HTERT RPE-1 (cell line): Measurements from ENCODE around the gene CISH.

Experiments used
- in situ Hi-C: fragments of 300-500 bp; cut with MboI; formaldehyde crosslinking; loops from 4 replicates; pipeline ENCODE4 v1.14.3; 2020; ENCODE audit warnings: low sequenced_read_pairs

CISH gene

GRCh38 chr3:50615190-50615589 lies 3.6 kb upstream of the CISH start:
- in situ Hi-C loops, result no loop called here

GRCh38 chr3:50612970-50613846 lies 1.6 kb upstream of the CISH start:
- in situ Hi-C loops, result no loop called here

DNA sequence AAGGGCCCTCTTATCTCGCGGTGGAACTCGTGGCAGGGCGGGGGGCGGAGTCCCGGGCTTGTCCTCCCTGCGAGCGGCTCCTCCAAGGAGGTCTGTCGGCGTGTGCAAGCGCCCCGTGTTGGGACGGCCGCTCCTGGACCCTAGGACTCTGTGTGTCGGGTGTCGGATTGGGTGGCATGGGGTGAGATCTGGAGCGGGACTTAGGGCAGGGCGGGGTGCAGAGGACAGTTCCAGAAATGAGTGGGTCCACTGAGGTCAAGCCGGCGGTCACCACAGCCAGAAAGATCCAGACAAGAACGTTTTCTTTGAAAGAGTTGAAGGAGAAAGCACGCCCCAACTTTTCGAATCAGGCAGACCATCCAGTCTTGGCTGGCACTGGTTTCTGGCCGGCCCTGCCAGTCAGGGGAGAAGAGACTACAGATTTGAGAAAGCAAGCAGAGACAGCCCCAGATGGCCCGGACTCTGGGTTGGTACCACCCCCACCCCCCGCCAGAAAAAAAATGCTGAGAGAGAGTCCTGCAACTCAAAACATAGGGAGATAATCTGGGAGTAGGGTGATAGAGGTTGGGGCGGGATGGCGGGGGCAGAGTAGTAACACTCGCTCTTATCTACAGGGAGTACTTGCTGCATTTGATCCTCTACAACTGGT lies 784 bp upstream of the CISH start:
- in situ Hi-C loops, result no loop called here

GRCh38 chr3:50610992-50611463 lies 546 bp downstream of the CISH start:
- in situ Hi-C loops, result no loop called here

DNA sequence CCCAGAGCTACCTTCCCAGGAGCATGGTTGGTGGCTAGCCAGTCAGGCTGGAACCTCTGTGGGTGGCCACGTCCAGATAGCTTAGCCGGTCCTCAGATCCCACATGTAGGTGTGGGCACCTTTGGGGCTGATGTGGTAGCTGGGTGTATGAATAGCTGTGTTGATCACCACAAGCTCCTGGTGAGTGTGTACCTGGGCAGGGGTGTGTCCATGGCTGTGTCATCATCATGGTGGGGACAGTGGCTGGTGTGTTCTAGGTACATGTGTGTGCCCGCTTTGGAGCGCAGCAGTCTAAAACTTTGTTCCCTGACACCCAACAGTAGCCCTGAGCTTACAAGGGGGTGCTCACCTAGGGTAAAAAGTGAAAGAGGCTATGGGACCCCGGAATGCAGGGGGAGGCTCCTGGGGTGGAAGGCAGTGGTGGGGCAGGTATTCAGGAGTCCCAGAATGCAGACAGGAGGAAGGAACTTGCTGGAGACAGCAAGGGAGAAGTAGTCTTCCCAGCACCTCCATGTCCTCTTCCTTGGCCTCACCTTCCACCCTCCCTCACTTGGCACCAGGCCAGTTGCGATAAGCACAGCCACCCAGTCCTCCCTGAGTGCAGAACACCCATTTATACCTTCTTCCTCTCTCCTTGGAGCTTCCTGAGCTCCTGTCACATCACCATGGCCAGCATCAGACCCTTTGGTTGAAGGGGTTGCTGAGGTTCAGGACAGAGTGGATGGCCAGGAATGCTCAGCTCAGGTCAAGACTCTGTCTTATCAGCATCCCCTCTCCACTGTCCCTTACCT lies 1.2 kb downstream of the CISH start:
- in situ Hi-C loops, result no loop called here

DNA sequence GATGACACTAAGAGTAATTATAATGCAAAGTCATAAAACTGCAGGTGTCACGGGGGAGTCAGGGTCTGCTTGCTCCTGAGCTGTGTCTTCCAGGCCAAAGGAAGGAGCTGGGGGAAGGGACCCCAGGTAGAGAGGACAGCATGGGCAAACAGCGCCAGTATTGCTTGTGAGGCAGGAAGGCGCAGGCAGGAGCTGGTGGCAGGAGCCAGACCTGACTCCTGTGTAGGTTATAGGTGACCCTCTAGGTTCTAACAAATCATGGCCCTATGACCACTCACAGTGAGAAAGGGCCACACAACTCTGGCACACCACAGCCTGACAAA lies 1.9 kb downstream of the CISH start:
- in situ Hi-C loops, result no loop called here

DNA sequence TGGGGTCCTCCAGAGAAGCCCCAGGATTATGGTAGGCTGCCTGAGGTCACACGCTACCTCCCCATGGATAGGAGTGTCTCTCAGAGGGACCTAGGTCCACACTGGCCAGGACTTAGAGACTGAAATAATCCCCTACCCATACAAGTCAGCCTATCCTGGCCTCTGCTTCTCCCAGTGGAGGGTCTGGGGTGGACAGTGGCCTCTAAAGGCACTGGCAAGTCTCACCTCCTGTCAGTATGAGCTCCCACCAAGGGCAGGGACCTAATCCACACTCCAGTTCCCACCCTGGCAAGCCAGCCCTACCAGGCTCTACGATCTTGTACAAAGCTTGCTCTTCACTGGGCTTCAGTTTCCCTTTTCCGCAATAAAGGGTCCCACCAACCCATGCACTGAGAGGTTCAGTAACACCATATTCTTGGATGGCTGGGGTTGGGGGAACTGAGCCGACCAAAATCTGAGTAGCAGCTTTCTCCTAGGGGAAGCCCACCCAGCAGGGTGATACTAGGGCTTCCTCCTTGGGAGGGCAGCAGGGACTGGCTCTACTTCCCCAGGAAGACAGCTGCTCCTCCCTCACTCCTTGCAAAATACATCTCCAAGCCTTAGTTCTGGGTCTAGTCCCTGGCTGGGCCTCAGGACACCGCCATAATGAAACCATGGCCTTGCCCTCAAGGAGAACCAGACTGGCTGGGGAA lies 2.4 kb downstream of the CISH start:
- in situ Hi-C loops, result no loop called here

- in situ Hi-C loops, result no loop called here
Observed at GRCh38 chr3:50608278-50608677, 3.3 kb downstream of the CISH start.

GRCh38 chr3:50607271-50608091 lies 4.1 kb downstream of the CISH start:
- in situ Hi-C loops, result no loop called here

GRCh38 chr3:50606596-50606995 lies 5.0 kb downstream of the CISH start:
- in situ Hi-C loops, result no loop called here

DNA sequence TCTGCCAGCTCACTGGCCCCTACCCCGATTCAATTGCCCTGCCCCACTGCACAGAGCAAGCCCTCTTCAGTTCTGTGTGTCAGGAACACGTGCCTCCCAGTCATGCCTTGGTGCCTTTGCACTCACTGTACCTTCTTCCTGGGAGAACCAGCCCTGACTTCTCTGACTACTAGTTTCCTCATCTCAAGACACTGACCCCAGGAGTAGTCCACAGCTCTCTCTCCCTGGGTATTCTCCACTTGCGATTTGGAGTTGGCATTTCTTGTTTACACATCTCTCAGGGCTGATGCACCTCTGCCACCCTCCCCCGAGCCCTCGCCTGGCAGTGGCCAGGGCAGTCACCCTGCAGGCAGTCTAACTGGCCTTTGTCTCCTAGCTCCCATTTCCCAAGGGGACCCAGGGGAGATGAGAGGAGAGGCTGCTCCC lies 5.7 kb downstream of the CISH start:
- in situ Hi-C loops, result no loop called here

DNA sequence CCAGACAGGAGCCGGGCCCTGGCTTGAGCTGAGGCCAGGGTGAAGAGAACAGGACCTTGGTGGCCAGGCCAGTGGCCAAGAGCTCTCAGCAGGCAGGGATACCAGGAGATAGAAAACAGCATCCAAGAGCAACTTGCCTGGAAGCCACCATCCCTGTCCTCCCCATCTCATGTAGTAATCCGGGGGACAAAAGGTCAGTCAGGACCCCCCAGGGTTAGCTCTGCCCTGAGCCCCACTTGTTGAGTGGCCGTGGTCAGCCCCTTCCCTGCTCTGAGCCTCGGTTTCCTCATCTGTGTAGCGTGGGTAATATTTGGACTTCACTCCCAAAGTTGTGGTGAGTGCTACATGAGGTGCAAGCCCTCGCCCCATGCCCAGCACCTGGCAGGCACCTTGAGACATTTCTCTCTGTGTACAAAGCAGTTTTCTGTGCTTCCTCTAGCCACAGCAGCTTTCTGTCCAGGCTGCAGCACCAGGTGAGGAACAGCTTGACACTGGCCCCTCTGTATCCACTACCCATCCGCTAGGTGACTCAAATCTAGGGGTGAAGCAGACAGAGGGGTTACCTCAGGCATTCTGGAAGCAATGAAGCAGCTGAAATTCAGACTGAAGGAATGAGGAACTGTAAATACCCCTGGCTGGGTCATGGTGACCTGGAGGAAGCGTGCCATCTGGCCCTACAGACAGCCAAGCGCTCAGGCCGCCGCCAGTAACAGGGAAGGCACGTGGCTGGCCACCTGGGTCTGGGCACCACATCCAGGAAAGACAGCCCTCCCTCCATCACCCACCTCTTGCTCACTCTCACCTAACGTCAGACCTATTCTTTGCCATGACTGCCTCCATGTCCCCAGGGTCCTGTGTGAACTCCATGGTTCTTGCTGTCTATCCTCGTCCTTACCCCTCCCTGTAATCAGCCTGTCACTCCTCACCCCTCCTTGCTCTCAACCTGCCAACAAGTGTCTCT lies 6.7 kb downstream of the CISH start:
- in situ Hi-C loops, result no loop called here

DNA sequence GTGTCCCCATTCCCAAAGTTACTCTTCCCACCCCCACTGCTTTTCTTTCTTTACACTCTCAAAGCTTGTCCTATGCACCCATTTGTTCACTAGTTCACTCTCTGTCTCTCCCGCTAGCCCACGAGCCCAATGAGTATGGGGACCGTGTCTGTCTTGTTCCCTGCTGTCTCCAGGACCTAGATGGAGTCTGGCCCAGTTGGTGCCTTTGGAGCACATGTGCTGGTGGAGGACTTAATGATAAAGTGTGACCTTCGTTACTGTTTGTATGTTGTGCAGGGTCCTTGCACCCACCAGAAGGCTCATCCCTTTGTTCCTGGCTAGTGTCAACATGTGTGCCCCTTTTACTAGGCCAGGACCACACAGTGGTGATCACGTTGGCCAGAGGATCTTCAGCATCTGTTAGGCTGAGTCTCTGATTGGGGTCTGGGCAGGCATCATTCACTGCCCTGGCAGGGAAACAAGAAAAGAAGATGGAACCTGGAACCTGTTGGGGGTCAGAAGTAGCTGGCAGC lies 7.4 kb downstream of the CISH start:
- in situ Hi-C loops, result no loop called here

DNA sequence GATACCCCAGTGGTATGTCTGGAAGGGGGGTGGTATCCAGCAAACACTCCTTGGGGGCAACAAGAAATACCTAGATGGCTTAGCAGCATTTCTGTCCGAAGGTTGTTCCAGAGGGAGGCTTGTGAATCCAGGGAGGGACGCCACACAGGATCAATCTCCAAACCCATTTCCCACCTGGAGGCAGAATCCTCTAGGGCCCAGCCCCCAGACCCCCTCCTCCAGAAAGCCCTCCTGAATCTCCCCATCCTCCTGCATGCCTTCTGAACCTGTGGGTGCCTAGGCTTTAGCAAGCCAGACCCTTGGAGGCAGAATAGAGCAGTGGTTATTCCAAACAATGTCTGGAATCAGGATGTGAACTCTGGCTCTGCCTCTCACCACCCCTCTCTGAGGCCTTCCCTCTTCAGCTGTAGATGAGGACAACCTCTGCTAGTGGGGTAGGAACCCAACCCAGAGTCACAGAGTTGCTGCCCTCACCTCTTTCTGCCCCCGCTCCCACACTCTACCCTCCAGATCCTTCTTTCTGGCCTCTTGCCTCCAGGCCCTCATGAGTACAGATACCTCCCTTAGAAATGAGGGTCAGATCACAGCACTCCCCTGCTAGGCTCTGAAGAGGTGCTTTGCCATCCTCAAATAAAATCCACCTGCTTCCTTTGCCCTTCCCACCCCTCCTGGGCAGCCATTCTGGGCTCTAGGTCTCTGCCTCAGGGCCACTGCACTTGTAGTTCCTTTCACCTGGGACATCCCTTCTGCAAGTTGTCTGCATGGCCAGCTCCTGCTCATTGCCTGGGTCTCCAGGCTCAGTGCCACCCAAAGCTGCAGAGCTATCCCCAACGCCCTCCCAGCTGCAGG lies 8.1 kb downstream of the CISH start:
- in situ Hi-C loops, result no loop called here

DNA sequence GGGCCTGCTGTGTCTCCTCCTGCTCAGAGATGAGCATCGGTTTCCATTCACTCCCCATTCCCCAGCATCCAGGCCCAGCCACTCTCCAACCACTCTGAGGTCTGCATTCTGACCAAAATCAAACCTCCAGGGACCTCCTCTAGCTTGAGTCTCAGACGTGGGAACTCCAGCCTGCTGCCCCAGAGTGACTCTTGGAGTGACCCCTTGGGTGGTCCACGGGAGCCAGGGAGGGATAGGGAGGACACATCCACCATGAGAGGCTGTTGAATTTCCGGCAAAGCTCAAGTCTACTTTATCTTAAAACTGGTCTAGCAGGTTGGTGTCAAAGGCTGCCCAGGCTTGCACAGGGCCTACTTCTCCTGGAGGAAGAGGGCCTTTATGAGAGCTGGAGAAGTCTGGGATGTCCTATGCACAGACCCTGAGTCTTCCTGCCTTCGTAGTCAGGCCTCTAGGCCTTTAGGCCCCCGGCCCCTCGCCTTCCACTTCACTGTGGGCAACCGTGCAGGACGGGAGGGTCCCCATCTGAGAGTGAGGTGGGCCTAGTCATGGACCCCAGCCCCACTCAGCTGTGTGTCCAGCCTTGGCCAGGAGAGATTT lies 8.9 kb downstream of the CISH start:
- in situ Hi-C loops, result no loop called here

DNA sequence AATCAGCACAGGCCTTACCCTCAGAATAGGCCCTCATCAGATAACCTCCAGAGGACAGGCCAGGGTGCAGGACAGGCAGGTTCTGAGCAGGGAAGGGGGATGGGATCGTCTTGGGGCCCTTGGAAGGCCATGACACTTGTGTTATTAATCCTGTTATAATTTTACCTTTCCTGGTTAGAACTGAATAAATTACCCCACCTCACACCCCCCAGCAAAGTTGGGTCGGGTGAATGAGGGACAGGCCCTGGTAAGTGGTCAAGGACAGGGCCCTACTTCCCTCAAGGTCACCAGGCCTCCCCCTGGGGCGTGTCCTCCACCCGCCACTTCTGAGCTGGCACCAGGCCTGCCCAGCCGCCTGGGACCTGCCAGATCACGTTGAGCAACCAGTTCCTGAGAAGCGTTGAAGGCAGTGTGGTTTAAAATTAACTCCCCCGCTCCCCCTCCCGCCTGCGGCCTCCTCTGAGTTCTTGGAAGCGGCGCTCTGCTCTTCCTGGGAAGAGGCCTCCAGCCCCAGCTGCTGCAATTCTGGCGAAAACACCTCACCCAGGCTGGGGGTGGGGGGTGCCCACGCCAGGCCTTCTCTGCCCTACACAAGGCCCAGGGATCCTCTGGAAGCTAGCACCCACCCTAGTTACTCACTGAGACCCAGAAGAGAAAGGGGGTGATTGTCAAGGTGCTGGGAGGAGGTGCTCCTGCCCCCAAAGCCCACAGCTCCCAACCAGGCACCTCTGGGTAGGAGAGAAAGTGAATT lies 10.6 kb downstream of the CISH start:
- in situ Hi-C loops, result no loop called here
